Measurements from ENCODE around the gene PCDHB5.
"Not testable (repeated sequence)": the region's sequence is repeated elsewhere in the genome, so short reads cannot be mapped to it uniquely, and the experiment has no call there.

Gene PCDHB5

GRCh38 chr5:141172381-141173204, 37.6 kb downstream of the PCDHB5 start, which contains the start of gene PCDHB7:
Gene PCDHB7, plus strand, starts transcription at chr5:141172644. Its CDS starts 192 bp downstream, at chr5:141172836.
- Histone ChIP-seq H3K36me3 (no peaks in the 10 kb centered on the region), H3K4me3 (ENCODE audit: low read depth in 1 of 2, low read length in 1 of 2) (no peak within 1 kb of the TSS), H3K27ac (no peak within 1 kb of the TSS), H3K9me3 (peaks cover 21% of the 10 kb centered on the region), H3K27me3 (peaks cover 31% of the 10 kb centered on the region), H3K4me1 (ENCODE audit: control insufficient read depth in 1 of 2, insufficient read depth in 1 of 2, low read depth in 1 of 2, low read length in 1 of 2) (no peaks in the 10 kb centered on the region)
- no peak for TF ChIP-seq CTCF (IDR thresholded peaks at IDR 0.05)

GRCh38 chr5:141174291-141175104, 39.5 kb downstream of the PCDHB5 start:
- H3K4me1 ChIP-seq (ENCODE audit: control insufficient read depth in 1 of 2, insufficient read depth in 1 of 2, low read depth in 1 of 2, low read length in 1 of 2); H3K27ac ChIP-seq; H3K4me3 ChIP-seq (ENCODE audit: low read depth in 1 of 2, low read length in 1 of 2); H3K36me3 ChIP-seq: not testable (repeated sequence)
- H3K9me3 ChIP-seq, result peaks cover 32% of the 10 kb centered on the region
- H3K27me3 ChIP-seq, result peaks cover 48% of the 10 kb centered on the region

GRCh38 chr5:141175933-141176332, 40.9 kb downstream of the PCDHB5 start:
- no peaks in the 10 kb centered on the region for H3K36me3 ChIP-seq
- no peak overlapping the region for H3K4me3 ChIP-seq (ENCODE audit: low read depth in 1 of 2, low read length in 1 of 2)
- no peak overlapping the region for H3K27ac ChIP-seq
- TF ChIP-seq CTCF (IDR thresholded peaks at IDR 0.05), result no peak
- peaks cover 49% of the 10 kb centered on the region for H3K27me3 ChIP-seq
- H3K9me3 ChIP-seq, result peaks cover 33% of the 10 kb centered on the region
- H3K4me1 ChIP-seq (ENCODE audit: control insufficient read depth in 1 of 2, insufficient read depth in 1 of 2, low read depth in 1 of 2, low read length in 1 of 2), result no peaks in the 10 kb centered on the region

GRCh38 chr5:141177577-141178191, 42.7 kb downstream of the PCDHB5 start, which contains the start of gene PCDHB8:
Gene PCDHB8, plus strand, starts transcription at chr5:141177790. Its CDS starts 245 bp downstream, at chr5:141178035.
- H3K9me3 ChIP-seq, result peaks cover 33% of the 10 kb centered on the region
- H3K27ac ChIP-seq; H3K4me1 ChIP-seq (ENCODE audit: control insufficient read depth in 1 of 2, insufficient read depth in 1 of 2, low read depth in 1 of 2, low read length in 1 of 2); H3K36me3 ChIP-seq; H3K4me3 ChIP-seq (ENCODE audit: low read depth in 1 of 2, low read length in 1 of 2): not testable (repeated sequence)
- H3K27me3 ChIP-seq, result peaks cover 59% of the 10 kb centered on the region

GRCh38 chr5:141179371-141179770, 44.4 kb downstream of the PCDHB5 start:
- not testable (repeated sequence) for H3K4me1 ChIP-seq (ENCODE audit: control insufficient read depth in 1 of 2, insufficient read depth in 1 of 2, low read depth in 1 of 2, low read length in 1 of 2); H3K36me3 ChIP-seq; H3K4me3 ChIP-seq (ENCODE audit: low read depth in 1 of 2, low read length in 1 of 2); H3K27ac ChIP-seq
- H3K27me3 ChIP-seq, result peaks cover 72% of the 10 kb centered on the region
- H3K9me3 ChIP-seq, result peaks cover 37% of the 10 kb centered on the region

- H3K4me3 ChIP-seq (ENCODE audit: low read depth in 1 of 2, low read length in 1 of 2); H3K27ac ChIP-seq; H3K4me1 ChIP-seq (ENCODE audit: control insufficient read depth in 1 of 2, insufficient read depth in 1 of 2, low read depth in 1 of 2, low read length in 1 of 2); H3K36me3 ChIP-seq: not testable (repeated sequence)
- Histone ChIP-seq H3K27me3 (peaks cover 72% of the 10 kb centered on the region), H3K9me3 (peaks cover 33% of the 10 kb centered on the region)
Observed at GRCh38 chr5:141179876-141180275, 44.9 kb downstream of the PCDHB5 start.

GRCh38 chr5:141180313-141180712, 45.3 kb downstream of the PCDHB5 start:
- Histone ChIP-seq H3K4me1 (ENCODE audit: control insufficient read depth in 1 of 2, insufficient read depth in 1 of 2, low read depth in 1 of 2, low read length in 1 of 2) (no peaks in the 10 kb centered on the region), H3K9me3 (peaks cover 29% of the 10 kb centered on the region)

More at GRCh38 chr5:141180313-141180712, 45.3 kb downstream of the PCDHB5 start:
- no peak for TF ChIP-seq CTCF (IDR thresholded peaks at IDR 0.05)
- Histone ChIP-seq H3K36me3 (no peaks in the 10 kb centered on the region), H3K27ac (no peak overlapping the region), H3K4me3 (ENCODE audit: low read depth in 1 of 2, low read length in 1 of 2) (no peak overlapping the region), H3K27me3 (peaks cover 70% of the 10 kb centered on the region)

All from neutrophil (primary cell).